GM19035 (cell line): ENCODE measurements around the gene CLEC2L.

Source experiments
- ATAC-seq: cut with Tn5 transposase; IDR thresholded peaks from one replicate; pipeline ENCODE4 v1.9.1; 2021; ENCODE audit not compliant: unreplicated experiment

Gene CLEC2L

DNA sequence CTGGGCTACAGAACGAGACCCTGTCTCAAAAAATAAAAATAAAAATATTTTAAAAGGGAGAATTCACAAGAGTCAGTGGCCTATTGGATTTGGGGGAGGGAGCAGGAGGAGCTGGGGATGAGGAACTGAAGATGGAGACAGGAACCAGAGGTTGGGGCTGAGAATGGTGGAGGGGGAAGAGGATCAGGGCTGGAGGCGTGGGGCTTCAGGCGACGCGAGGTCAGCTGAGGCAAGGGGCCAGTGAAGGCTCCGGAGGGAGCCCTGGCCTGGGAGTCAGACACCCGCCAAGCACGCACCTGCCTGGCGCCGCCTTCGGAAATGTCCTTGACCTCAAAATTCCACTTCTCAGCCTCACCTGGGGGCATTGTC is 671 bp upstream of the CLEC2L start:
- ATAC-seq: no peak

DNA sequence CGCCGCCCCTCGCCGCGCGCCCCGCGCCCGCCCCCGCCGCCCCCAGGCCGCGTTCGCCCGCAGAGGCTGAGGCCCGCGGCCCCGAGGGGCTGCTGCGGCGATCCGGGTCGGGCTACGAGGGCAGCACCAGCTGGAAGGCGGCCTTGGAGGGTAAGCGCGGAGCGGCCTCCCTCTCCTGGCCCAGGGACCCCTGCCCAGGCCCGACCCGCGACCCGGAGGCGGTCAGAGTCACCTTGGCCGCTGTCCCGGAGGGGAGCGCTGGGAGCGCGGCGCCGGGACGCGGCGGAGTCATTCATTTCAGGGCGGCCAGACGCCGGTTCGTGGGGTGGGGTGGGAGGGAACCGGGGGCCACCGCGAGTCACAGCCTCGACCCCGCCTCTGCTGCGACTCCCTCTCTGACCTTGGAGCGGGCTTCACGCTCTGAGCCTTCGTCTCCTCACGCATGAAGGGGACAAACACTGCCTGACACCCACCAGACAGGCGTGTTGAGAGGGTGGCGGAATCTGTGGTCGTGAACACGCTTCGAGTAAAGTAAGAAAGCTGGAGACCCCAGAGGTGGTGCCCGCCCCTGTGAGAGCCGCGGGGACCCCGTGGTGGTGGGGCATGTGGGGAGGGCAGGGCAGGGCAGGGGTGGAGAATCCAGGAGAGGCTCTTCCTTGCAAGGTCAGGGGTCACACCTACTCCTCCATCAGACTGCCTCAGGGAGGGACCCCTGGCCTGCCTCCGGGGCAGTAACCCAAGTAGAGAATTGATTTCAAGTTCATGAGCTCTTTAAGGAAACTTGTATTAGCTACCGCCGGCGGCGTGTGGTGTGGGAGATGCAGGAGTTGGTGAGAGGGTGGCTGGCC is 707 bp downstream of the CLEC2L start:
- ATAC-seq: no peak

DNA sequence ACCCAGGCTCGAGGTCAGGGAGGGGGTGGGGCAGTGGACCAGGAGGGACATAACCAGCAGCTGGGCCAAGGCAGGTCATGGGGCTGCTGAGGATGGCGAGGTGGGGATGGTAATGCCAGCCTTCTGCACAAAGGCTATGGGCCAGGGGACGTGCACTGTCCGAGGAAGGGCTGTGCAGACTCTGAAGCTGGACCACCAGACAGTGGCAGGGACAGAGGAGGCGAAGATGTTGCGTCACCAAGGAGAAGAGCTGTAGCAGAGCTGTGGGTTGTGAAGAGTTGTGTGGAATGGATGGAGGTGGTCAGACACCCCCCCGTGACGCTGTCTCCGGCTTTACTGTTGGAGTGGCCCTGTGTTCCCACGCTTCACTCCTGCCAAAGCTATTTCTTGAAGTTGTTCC is 1.8 kb downstream of the CLEC2L start:
- no peak for ATAC-seq

GRCh38 chr7:139525750-139526149 is 2.3 kb downstream of the CLEC2L start:
- no peak for ATAC-seq

DNA sequence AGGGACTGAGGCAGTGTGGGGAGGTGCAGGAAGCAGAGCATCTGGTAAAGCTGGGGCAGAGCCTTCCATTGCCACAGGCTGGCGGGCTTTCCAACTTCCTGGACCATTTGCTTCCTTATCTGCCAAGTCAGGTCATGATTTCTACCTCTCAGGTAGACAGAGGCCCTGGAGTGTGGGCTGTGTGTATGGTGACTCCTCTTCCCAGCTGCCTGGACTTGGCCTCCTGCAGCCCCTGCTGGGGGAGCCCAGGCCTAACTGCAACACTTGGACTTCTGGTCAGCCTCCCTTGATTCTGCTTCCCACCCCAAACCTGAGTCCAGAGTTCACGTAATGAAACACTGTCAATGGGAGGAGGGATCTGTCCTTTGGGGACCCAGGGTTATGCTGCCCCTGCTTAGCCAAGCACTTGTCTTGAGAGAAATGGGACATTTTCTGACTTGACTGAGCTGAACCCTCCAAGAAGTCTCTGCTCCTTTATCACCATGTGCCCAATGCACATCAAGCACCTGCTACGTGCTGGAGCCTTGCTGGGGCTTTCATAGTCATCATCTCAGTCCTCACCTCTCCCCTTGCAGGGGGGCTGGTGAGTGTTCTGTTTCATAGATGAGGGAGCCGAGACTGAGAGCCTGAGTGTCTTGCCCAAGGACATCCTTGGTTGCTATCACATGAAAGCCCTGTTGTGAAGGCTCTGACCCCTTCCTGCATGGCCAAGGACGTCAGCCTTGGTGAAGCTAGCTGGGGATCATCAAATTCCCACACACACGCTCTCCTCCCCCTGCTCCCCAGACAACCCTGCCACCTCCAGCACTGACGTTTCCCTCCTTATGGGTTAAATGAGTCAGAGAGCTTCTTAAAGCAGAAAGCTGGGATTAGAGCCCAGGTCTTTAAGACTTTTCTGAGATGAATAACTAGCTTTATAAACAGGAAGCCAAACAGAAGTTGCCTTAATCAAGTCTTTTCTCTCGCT is 3.4 kb downstream of the CLEC2L start:
- ATAC-seq: no peak

DNA sequence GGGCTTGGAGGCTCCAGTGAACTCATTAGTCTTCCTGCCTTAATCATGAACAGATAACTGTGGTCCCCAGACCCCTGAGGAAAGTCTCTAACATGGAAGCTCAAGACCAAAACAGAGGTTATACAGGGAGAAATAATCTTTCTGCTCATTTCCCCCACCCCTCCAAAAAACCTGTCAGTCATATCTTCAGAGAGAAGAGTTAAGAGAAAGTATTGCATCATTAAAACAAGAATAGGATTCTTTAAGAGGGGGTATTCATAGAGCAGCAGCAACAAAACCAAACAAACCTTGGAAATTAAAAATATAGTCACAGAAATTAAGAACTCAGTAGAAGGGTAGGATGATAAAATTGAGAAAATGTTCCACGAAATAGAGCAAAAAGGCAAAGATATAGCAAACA is 7.6 kb downstream of the CLEC2L start:
- no peak for ATAC-seq

DNA sequence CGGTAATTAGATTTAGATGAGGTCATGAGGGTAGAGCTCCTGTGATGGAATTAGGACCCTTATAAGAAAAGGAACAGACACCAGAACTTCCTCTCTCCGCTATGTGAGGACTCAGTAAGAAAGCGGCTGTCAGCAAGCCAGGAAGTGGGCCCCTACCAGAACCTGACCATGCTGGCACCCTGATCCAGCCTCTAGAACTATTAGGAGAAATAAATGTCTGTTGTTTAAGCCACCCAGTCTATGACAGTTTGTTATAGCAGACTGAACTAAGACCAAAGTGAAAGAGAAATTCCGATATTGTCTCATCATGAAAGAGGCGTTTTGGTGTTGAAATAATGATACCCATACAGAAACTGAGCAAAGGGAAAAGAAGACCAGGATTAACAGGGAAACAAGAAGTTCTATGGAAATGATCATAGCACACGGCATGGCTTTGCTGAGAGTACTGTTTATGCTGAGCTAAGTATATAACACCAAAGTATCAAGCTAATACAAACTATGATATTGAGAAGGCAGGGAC is 9.2 kb downstream of the CLEC2L start:
- ATAC-seq: no peak

GRCh38 chr7:139534096-139534495 is 10.6 kb downstream of the CLEC2L start:
- no peak for ATAC-seq

DNA sequence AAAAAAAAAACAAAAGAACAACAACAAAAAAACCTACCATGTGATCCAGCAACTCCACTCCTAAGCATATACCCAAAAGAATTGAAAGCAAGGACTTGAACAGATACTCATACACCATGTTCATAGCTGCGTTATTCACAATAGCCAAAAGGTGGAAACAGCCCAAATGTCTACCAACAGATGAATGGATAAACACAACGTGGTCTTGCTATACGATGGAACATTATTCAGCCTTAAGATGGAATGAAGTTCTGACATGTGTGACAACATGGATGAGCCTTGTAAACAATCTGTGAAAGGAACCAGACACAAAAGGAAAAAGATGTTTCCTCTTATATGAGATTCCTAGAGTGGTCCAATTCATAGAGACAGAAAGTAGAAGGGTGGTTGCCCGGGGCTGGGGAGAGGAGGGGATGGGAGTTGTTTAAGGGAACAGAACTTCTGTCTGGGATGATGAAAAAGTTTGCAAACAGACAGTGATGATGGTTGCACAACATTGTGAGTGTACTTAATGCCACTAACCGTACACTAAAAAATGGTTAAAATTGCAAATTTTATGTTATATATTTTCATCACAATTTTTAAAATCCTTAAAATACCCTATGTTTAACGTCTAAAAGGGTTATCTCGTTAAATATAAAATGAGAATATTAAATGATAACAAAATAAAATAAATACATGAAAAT is 11.6 kb downstream of the CLEC2L start:
- no peak for ATAC-seq

- no peak for ATAC-seq
Measured at GRCh38 chr7:139536152-139536551, 12.7 kb downstream of the CLEC2L start.

DNA sequence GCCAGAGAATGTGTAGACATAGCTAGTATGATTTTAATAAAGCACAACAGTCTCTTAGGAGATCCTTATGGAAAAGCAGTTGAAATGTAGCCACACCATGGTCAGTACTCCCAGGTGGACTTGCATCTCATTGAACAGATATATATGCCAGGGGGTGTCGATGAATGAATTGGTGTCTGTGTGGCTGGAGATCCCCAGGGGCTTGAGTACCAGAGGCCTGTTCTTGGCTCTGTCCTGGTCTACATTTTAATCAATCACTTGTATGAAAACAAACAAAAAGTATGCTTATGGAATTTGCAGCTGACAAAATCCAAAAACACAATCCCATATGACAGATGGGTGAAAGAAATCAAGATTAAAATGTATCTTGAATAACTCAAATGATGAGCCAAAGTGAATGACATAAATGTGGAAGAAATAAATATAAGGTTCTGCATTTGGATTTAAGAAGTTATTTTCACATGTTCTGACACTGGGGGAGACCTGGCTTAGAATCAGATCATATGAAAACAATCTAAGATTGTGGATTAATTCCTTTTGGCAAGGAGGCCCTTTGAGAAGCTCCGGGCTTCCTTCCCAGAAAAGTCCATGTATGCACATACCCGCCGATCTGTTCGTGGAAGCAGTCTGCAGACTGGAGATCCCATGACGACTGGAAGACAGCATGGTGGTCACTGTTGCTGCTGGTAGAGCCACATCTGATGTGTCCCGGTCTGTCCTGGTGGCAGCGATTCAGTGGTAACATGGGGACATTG is 15.6 kb downstream of the CLEC2L start:
- ATAC-seq: no peak

GRCh38 chr7:139540203-139540602 is 16.7 kb downstream of the CLEC2L start:
- ATAC-seq: no peak

GRCh38 chr7:139541600-139542307 is 18.3 kb downstream of the CLEC2L start:
- ATAC-seq: no peak

- no peak for ATAC-seq
Measured at GRCh38 chr7:139542308-139543151, 19.0 kb downstream of the CLEC2L start.

GRCh38 chr7:139543801-139544603 is 20.5 kb downstream of the CLEC2L start:
- ATAC-seq: no peak

DNA sequence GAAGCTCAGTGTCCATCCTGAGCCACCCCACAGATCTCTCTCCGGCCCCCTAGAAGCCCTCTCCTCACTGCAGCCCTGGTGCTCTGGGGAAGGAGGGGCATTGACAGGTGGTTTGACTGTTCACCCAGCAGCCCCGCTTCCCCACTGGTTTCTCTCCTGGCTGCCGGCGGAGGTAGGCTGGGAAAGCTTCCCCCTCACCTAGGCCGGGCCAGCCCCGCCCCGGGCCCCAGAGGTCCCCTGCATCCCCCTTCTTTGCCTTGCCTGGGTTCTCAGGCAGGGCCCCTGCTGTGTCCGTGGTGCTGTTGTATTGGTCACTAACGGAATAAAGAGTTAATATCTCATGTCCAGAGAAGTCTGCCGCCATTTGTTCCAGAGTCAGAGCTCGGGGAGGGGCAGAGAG is 21.2 kb downstream of the CLEC2L start:
- ATAC-seq: no peak

DNA sequence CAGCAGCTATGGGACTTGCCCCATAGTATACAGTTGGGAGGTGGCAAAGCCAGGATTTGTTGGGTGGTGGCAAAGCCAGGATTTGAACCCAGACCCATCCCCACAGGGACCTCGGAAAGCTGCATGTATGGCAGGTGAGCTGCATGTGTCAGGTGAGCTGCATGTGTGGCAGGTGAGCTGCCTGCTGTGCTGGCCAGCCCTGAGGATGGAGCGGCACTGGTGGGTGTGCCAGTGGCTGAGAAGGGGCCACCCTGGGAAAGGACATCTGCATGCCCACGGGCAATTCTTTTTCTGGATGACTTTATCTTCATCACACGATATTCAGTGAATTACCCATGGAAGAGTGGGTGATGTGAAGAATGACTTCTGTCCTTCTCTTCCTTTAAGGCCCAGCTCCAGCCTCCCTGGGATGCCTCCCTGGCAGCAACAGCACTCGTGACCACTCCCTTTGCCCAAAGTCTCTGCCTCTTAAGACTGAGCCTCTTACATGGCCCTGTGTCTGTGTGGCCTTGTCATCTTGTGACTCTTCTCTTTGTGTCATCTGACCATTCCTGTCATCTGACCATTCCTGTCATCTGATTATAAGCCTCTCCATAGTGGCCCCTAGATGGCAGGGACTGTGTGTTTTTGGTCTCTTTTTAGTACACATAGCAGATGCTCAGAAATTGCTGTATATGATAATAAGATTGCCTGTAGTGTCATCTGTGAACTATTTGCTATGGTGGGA is 25.0 kb downstream of the CLEC2L start:
- ATAC-seq: no peak
